Stimulated activated naive CD8-positive, alpha-beta T cell treated with anti-CD3 and anti-CD28 coated beads, Interleukin-15, amount 100 ng/mL, for 72 hours (primary cell): ENCODE measurements around the gene FLOT2.

ENCODE experiments used
- ATAC-seq: fragments of 150-1000 bp; cut with Tn5 transposase; 2 replicates; pipeline ENCODE4 v1.10.0; 2021; ENCODE audit warnings: mild to moderate bottlenecking, moderate library complexity
- DNase-seq, 2 donors: peaks; one replicate each; pipeline ENCODE4 v3.0.0; 2021 to 2022
- H3K27ac Mint-ChIP-seq, 2 donors: one replicate each; pipeline ENCODE4 v1.8.0; 2022; ENCODE audit warnings: mild to moderate bottlenecking in 2 of 2, mixed read lengths in 2 of 2, moderate library complexity in 2 of 2
- H3K27me3 Mint-ChIP-seq: one replicate; pipeline ENCODE4 v1.8.0; 2022; ENCODE audit warnings: mixed read lengths
- H3K4me1 Mint-ChIP-seq: one replicate; pipeline ENCODE4 v1.8.0; 2022; ENCODE audit warnings: mild to moderate bottlenecking, mixed read lengths
- H3K4me3 Mint-ChIP-seq, 2 donors: one replicate each; pipeline ENCODE4 v1.8.0; 2022; ENCODE audit warnings: mild to moderate bottlenecking in 2 of 2, mixed read lengths in 2 of 2, moderate library complexity in 1 of 2
- H3K9me3 Mint-ChIP-seq, 2 donors: one replicate each; pipeline ENCODE4 v1.8.0; 2022; ENCODE audit warnings: mixed read lengths in 2 of 2

FLOT2 gene

DNA sequence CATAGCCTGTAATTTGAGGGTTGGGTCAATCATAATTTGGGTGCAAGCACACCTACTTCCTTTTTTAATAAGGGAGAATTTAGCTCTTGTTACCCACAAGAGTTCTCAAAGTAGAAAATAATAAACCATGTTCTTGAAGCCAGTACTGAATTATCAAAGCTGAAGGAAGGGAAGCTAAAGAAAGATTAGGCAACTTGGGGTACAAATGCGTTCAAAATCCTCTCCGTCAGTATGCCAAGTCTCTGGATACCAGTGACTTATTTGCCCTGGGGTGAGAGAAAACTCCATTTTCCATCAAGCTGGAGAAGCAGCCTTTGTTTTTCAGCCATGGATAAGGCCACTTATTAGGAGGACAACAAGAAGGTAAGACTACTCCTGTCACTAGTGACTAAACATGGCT is 28.8 kb upstream of the FLOT2 start:
- Mint-ChIP-seq H3K9me3 (peaks cover 14 to 23% of the 10 kb centered on the region in 2 donors), H3K4me1 (peaks cover 64% of the 10 kb centered on the region), H3K4me3 (peak overlapping the region; percentile 37 to 51), H3K27me3 (no peaks in the 10 kb centered on the region), H3K27ac (peak overlapping the region; percentile 9 to 64)
- no peak for ATAC-seq
- no peak for DNase-seq

GRCh38 chr17:28925912-28926365 is 28.4 kb upstream of the FLOT2 start:
- H3K27ac Mint-ChIP-seq, result peak overlapping the region; percentile 64 to 65
- H3K4me1 Mint-ChIP-seq, result peaks cover 63% of the 10 kb centered on the region
- ATAC-seq (peak; percentile 95), DNase-seq (peak; percentile 29 to 48)
- no peaks in the 10 kb centered on the region for H3K27me3 Mint-ChIP-seq
- peak overlapping the region; percentile 37 to 51 for H3K4me3 Mint-ChIP-seq
- peaks cover 14 to 23% of the 10 kb centered on the region in 2 donors for H3K9me3 Mint-ChIP-seq

DNA sequence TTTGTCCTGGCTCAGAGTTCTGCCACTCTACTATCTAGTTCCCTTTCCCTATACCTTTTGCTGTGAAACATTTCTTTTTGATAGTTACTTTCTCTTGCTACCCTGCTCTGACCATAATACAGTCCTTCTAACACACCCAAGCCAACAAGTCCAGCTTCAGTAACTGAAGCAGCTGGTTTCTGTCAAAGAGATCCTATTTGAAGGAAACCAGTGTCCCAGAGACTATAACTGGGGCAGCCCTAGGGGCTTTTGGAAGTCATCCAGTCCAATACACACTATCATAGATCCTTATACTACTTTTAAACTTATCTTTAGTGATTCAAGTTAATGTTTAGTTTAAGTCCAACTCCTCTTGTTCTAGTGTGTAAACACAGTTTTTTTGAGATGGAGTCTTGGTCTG is 22.7 kb upstream of the FLOT2 start:
- Mint-ChIP-seq H3K27ac (no peak overlapping the region), H3K9me3 (peaks cover 0 to under 1% of the 10 kb centered on the region in 2 donors), H3K4me3 (no peak overlapping the region), H3K27me3 (no peaks in the 10 kb centered on the region), H3K4me1 (peaks cover 23% of the 10 kb centered on the region)
- ATAC-seq (no peak), DNase-seq (no peak)

DNA sequence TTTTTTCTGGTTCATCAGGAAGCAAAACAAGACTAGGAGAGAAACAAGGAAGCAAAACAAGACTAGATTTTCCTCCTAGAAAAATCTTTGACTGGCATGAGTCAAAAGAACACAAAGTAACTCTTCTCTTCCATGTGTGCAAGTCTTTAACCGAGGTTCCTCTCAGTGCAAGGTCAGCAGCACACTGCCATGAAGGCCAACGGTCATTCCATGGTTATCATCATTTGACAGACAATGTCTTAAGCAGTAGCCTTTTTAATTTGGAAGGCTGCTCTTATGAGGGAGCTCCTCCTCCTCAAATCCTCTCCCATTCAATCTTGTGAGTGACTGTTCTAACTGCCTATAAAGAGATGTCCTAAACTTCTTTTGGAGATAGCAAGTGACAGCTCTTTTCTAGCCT is 20.8 kb upstream of the FLOT2 start:
- DNase-seq (no peak), ATAC-seq (no peak)
- no peaks in the 10 kb centered on the region for H3K27me3 Mint-ChIP-seq
- peak overlapping the region in 1 of 2 donors; percentile 73 for H3K27ac Mint-ChIP-seq
- peaks cover 10% of the 10 kb centered on the region for H3K4me1 Mint-ChIP-seq
- H3K9me3 Mint-ChIP-seq, result peaks cover 0 to 6% of the 10 kb centered on the region in 2 donors
- no peak overlapping the region for H3K4me3 Mint-ChIP-seq

DNA sequence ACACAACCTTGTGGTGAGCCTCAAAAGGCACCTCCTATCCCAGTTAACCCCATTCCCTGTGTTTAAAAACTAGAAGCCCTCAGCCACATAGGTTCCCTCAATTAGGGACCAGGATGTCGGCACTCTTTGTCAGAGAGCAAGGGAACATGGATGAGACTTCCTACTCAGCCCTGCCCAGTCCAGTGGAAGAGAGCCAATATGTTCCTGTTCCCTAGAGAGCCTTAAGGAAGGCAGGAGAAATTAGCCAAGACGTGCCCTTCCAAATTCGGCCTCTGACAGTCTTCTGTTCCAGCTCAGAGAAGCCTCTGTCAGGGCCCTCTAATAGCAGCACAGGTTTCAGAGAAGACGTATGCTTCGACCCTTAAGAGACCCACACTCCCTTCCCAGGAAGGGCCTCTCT is 19.9 kb upstream of the FLOT2 start:
- H3K9me3 Mint-ChIP-seq, result peaks cover 0 to 6% of the 10 kb centered on the region in 2 donors
- no peak for ATAC-seq
- no peak overlapping the region for H3K4me3 Mint-ChIP-seq
- peak overlapping the region in 1 of 2 donors; percentile 48 for H3K27ac Mint-ChIP-seq
- peaks cover 9% of the 10 kb centered on the region for H3K4me1 Mint-ChIP-seq
- DNase-seq, result no peak
- no peaks in the 10 kb centered on the region for H3K27me3 Mint-ChIP-seq

- DNase-seq, result no peak
- ATAC-seq, result no peak
- no peaks in the 10 kb centered on the region for H3K27me3 Mint-ChIP-seq
- H3K4me3 Mint-ChIP-seq, result no peak overlapping the region
- peaks cover 9% of the 10 kb centered on the region for H3K4me1 Mint-ChIP-seq
- H3K9me3 Mint-ChIP-seq, result peaks cover 0 to 6% of the 10 kb centered on the region in 2 donors
- H3K27ac Mint-ChIP-seq, result no peak overlapping the region
Measured at GRCh38 chr17:28917029-28917428, 19.5 kb upstream of the FLOT2 start.

DNA sequence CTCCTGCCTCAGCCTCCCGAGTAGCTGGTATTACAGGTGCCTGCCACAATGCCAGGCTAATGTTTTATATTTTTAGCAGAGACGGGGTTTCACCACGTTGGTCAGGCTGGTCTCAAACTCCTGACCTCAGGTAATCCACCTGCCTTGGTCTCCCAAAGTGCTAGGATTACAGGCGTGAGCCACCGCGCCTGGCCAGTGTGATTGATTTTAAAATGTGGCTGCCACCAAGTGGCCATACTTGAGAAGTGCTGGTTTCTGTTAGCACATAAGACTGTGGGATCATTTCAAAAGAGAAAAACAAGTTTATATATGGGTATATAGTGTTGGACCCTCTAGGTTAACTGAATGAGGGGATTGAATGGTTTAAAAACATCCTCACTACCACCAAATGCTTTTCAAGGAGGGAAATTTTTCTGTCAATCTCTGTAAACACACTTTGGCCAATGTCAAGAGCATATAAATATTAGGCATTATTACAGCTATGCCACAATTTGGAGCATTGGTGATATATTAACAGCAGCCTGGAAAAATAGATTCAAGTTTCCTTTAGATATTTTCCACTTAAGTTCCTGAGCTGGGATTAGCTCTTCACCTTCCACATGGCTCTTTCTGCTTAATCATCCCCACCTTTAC is 18.9 kb upstream of the FLOT2 start:
- no peak overlapping the region for H3K4me3 Mint-ChIP-seq
- H3K9me3 Mint-ChIP-seq, result peaks cover 0 to 6% of the 10 kb centered on the region in 2 donors
- H3K4me1 Mint-ChIP-seq, result peaks cover 9% of the 10 kb centered on the region
- DNase-seq (peak in 1 of 2 donors; percentile 29), ATAC-seq (peak; percentile 74)
- no peak overlapping the region for H3K27ac Mint-ChIP-seq
- no peaks in the 10 kb centered on the region for H3K27me3 Mint-ChIP-seq

DNA sequence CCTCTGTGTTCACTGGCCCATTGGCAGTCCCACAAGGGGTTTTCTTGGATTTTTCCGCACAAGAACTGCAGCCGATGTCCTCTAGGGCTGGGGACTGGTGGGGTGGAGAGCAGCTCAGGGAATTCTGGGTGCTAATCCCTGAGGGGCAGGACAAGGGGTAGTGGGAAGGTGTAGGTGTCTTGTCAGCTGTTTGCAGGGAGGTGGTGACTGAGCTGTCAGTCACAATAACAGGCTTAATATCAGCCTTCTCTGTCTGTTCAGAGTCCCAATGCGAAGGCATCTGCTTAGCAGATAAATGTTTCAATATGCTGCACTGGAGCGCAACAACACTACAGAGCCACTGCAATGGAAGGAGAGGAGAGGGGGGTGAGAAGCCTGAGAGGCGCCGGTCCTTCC is 15.4 kb upstream of the FLOT2 start:
- no peak for ATAC-seq
- H3K27me3 Mint-ChIP-seq, result no peaks in the 10 kb centered on the region

GRCh38 chr17:28912281-28912937 is 14.9 kb upstream of the FLOT2 start:
- no peak overlapping the region for H3K4me3 Mint-ChIP-seq
- ATAC-seq (no peak), DNase-seq (no peak)
- H3K27ac Mint-ChIP-seq, result no peak overlapping the region
- H3K9me3 Mint-ChIP-seq, result peaks cover 0 to 6% of the 10 kb centered on the region in 2 donors
- H3K27me3 Mint-ChIP-seq, result no peaks in the 10 kb centered on the region
- H3K4me1 Mint-ChIP-seq, result peaks cover 9% of the 10 kb centered on the region

More for the DNA sequence above, 15.4 kb upstream of the FLOT2 start:
- Mint-ChIP-seq H3K4me3 (no peak overlapping the region), H3K4me1 (peaks cover 9% of the 10 kb centered on the region), H3K9me3 (peaks cover 0 to 6% of the 10 kb centered on the region in 2 donors), H3K27ac (no peak overlapping the region)
- DNase-seq, result no peak

GRCh38 chr17:28911411-28912045 is 14.0 kb upstream of the FLOT2 start:
- H3K27ac Mint-ChIP-seq, result no peak overlapping the region
- no peak for ATAC-seq

GRCh38 chr17:28910534-28910933 is 13.0 kb upstream of the FLOT2 start:
- Mint-ChIP-seq H3K4me1 (peaks cover 9% of the 10 kb centered on the region), H3K27ac (peak overlapping the region in 1 of 2 donors; percentile 73), H3K27me3 (no peaks in the 10 kb centered on the region), H3K4me3 (no peak overlapping the region), H3K9me3 (peaks cover 0 to 6% of the 10 kb centered on the region in 2 donors)
- ATAC-seq (no peak), DNase-seq (no peak)

More at GRCh38 chr17:28911411-28912045, 14.0 kb upstream of the FLOT2 start:
- peaks cover 0 to 6% of the 10 kb centered on the region in 2 donors for H3K9me3 Mint-ChIP-seq
- no peak for DNase-seq
- peaks cover 9% of the 10 kb centered on the region for H3K4me1 Mint-ChIP-seq
- no peak overlapping the region for H3K4me3 Mint-ChIP-seq
- H3K27me3 Mint-ChIP-seq, result no peaks in the 10 kb centered on the region

- H3K4me1 Mint-ChIP-seq, result peaks cover 9% of the 10 kb centered on the region
- no peaks in the 10 kb centered on the region for H3K9me3 Mint-ChIP-seq
- H3K27me3 Mint-ChIP-seq, result no peaks in the 10 kb centered on the region
- peak overlapping the region in 1 of 2 donors; percentile 74 for H3K27ac Mint-ChIP-seq
- no peak for ATAC-seq
- DNase-seq, result no peak
- no peak overlapping the region for H3K4me3 Mint-ChIP-seq
Measured at GRCh38 chr17:28908640-28909167, 11.2 kb upstream of the FLOT2 start.

GRCh38 chr17:28907709-28908475 is 10.4 kb upstream of the FLOT2 start:
- H3K27me3 Mint-ChIP-seq, result no peaks in the 10 kb centered on the region
- ATAC-seq (no peak), DNase-seq (no peak)
- no peak overlapping the region for H3K4me3 Mint-ChIP-seq
- no peaks in the 10 kb centered on the region for H3K9me3 Mint-ChIP-seq
- peaks cover 14% of the 10 kb centered on the region for H3K4me1 Mint-ChIP-seq
- no peak overlapping the region for H3K27ac Mint-ChIP-seq

DNA sequence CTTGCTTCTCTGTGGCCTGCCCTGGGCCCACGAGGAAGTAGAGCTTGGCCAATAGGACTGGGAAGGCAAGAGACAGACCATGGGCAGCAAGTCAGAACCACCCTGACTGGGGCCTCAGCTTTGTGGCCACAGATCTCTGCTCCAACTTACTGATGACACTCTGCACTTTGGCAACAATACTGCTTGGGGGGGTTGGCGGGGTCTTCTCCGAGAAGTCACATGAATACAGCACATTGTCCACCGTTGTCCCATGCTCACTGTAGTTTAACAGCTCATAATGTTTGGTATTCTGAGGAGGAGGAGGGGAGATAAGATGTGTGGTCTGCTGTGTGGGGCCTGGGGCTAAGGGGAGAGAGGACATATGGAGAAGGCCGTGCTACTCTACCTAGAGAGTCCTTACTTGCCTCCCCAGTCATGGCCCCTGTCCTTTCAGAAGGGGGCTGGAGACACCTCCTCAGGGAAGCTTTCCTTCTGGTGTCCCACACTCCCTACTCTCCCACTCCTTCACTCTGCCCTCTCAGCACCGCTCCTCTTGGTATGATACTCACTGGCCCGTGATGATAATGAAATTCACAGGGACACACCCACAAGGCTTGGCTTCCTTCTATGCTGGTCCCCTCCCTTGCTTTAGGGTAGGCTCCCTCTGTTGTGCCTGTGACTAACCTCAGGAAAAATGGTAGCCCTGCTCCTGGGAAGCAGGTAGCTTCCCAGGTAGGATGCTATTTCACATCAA is 9.3 kb upstream of the FLOT2 start:
- no peak for DNase-seq
- H3K4me3 Mint-ChIP-seq, result no peak overlapping the region
- no peak overlapping the region for H3K27ac Mint-ChIP-seq
- peaks cover 19% of the 10 kb centered on the region for H3K4me1 Mint-ChIP-seq
- H3K27me3 Mint-ChIP-seq, result no peaks in the 10 kb centered on the region
- ATAC-seq, result no peak
- H3K9me3 Mint-ChIP-seq, result no peaks in the 10 kb centered on the region

DNA sequence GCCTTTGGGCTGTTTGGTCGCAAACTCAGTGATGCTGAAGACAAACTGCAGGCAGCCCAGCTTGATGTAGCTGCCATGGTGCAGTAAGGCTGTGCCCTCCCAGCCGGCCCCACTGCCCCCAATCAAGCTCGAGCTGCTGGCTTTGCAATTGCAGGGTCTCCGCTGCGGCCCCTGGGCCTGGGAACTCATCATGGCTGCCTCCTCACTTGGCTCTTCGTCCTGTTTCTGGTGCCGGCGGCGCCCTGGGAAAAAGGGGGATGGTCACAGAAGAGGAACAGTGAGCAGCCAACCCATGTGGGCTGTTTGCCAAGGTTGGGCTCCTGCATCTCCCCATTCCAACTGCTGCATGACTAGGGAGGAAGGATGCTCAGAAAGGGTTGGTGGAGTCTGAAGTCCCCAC is 8.7 kb upstream of the FLOT2 start:
- Mint-ChIP-seq H3K4me1 (peaks cover 25% of the 10 kb centered on the region), H3K27ac (no peak overlapping the region), H3K4me3 (no peak overlapping the region), H3K9me3 (no peaks in the 10 kb centered on the region), H3K27me3 (no peaks in the 10 kb centered on the region)
- ATAC-seq (no peak), DNase-seq (no peak)
